Thymus (tissue), 11 donors: Measurements from ENCODE around the gene ATP9A. TPM values are rescaled to one million over a fixed set of nuclear protein-coding genes. Genes with fewer than 3 reads are reported as not detected.
"Not testable (repeated sequence)": the region's sequence is repeated elsewhere in the genome, so short reads cannot be mapped to it uniquely, and the experiment has no call there.

Source experiments
- DNase-seq, 9 donors: peaks; one replicate each; pipeline ENCODE4 v3.0.0-alpha.2; 2013; ENCODE audit warnings: low spot score in 9 of 9, low read depth in 6 of 9, missing footprints in 1 of 9
- H3K27ac ChIP-seq, 2 donors: one replicate each; pipeline ENCODE4 v1.5.1; 2013; ENCODE audit warnings: control low read depth in 1 of 2, low read depth in 1 of 2, low read length in 1 of 2, mild to moderate bottlenecking in 1 of 2, moderate library complexity in 1 of 2
- H3K27me3 ChIP-seq, 2 donors: one replicate each; pipeline ENCODE4 v1.5.1; 2013; ENCODE audit warnings: low read length in 1 of 2; ENCODE audit not compliant: control insufficient read depth in 2 of 2, insufficient read depth in 1 of 2
- H3K36me3 ChIP-seq, 2 donors: one replicate each; pipeline ENCODE4 v1.5.1; 2013; ENCODE audit warnings: low read length in 1 of 2, mild to moderate bottlenecking in 1 of 2, moderate library complexity in 1 of 2; ENCODE audit not compliant: control insufficient read depth in 2 of 2, insufficient read depth in 2 of 2
- H3K4me1 ChIP-seq, 2 donors: one replicate each; pipeline ENCODE4 v1.5.1; 2013; ENCODE audit warnings: low read length in 2 of 2; ENCODE audit not compliant: control insufficient read depth in 2 of 2, insufficient read depth in 2 of 2
- H3K4me3 ChIP-seq, 2 donors: one replicate each; pipeline ENCODE4 v1.5.1; 2013; ENCODE audit warnings: low read length in 2 of 2, control low read depth in 1 of 2, mild to moderate bottlenecking in 1 of 2
- H3K9me3 ChIP-seq, 2 donors: one replicate each; pipeline ENCODE4 v1.5.1; 2013; ENCODE audit warnings: low read length in 1 of 2, mild to moderate bottlenecking in 1 of 2; ENCODE audit not compliant: control insufficient read depth in 2 of 2, insufficient read depth in 1 of 2
- WGBS: extraction: QIAGEN DNeasy Blood & Tissue Kit; methylation state at CpG from one replicate; pipeline ENCODE4 v1.1.7; 2013; 5-methylcytosine and 5-hydroxymethylcytosine counted together
- polyA plus RNA-seq: library from polyadenylated mRNA; stranded (reverse); fragments of 200-250 nt; gene quantifications from one replicate; pipeline ENCODE4 v1.2.3, GENCODE V29; 2013
- total RNA-seq: library from RNA; stranded (reverse); fragments of 120-200 nt; gene quantifications from one replicate; pipeline ENCODE4 v1.2.4, GENCODE V29; 2013
- donor health status: healthy.

ATP9A gene
- total and polyA plus RNA-seq, 2 donors: 4.7 to 6.7 TPM

DNA sequence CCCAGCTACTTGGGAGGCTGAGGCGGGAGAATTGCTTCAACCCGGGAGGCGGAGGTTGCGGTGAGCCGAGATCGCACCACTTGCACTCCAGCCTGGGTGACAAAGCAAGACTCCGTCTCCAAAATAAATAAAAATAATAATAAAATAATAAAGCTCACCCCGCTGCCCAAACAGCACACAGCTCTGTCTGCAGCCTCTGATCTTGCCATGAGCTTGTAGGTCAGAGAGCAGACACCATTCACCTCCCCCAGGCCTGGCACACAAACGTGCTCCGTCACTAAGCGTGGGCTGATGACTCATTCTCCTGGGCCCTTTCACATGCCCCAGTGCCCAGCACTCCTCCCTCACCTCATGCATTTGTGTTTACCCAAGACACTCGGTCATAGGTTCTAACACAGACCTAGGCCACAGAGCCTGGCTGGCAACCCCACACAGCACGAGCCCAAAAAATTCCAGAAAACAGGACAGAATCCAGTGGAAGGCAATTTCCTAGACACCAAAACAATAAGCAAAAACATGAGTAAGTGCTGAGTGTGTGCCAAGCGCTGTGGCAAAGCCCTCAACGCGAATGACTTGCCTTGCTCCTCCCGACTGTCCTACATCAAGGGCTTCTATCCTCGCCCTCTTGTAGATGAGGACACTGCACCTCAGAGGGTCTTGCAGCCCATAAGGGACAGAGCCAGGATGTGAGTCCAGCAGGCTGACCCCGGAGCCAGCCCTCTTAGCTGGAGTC lies 18.0 kb downstream of the ATP9A start:
- Histone ChIP-seq H3K4me1 (no peaks in the 10 kb centered on the region), H3K27ac (no peak overlapping the region), H3K9me3 (no peaks in the 10 kb centered on the region), H3K4me3 (no peak overlapping the region), H3K27me3 (no peaks in the 10 kb centered on the region), H3K36me3 (no peaks in the 10 kb centered on the region)
- 92% methylated on average over 19 of the region's 19 CpGs for WGBS
- DNase-seq: no peak

DNA sequence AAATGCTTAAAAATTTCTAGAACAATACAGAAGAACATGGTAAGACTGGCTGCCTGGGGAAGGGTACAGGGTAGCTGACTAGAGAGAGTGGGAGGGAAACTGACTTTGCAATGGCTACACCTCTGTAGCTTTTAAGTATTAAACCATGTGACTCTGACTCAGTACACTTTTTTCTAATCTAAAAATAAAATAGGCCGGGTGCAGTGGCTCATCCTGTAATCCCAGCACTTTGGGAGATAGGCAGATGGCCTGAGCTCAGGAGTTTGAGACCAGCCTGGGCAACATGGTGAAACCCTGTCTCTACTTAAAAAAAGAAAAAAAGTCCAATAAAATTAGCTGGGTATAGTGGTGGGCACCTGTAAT lies 18.5 kb downstream of the ATP9A start:
- no peaks in the 10 kb centered on the region for H3K4me1 ChIP-seq

DNA sequence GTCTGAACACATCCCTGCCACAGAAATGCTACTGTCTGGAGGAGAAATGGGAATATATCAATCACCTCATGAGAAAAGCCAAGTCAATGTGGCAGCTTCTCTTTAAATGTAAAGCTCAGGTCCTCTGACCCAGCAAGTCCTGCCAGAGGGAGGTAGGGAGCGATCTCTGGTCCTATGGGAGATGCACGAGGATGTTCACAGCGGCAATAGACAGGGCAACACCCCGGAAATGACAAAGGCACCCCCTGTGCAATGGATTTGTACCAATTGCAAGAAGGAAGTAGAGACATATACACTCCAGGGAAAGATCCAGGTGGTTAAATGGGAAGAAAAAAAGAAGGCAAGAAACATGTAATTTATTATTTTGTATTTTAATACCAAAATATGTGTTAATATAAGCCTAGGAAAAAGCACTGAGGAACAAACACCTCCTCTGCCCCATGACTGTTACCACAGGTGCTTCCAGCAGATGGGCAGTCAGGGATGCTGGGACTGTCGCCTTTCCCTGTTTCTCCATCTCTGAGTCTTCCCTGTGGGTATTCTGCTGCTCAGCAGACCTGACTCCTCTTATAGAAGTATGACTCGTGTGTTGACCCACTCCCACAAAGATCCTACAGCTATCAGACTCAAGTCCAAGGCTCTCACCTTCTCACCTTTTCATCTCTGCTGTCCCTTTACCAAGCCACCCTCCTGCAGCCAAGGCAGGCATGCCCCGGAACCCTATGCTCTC lies 20.8 kb downstream of the ATP9A start:
- no peaks in the 10 kb centered on the region for H3K27me3 ChIP-seq
- DNase-seq: no peak
- no peaks in the 10 kb centered on the region for H3K4me1 ChIP-seq
- no peak overlapping the region for H3K27ac ChIP-seq
- WGBS: 95% methylated on average over 7 of the region's 7 CpGs
- no peaks in the 10 kb centered on the region for H3K36me3 ChIP-seq
- H3K9me3 ChIP-seq: no peaks in the 10 kb centered on the region
- no peak overlapping the region for H3K4me3 ChIP-seq

More for the DNA sequence above, 18.5 kb downstream of the ATP9A start:
- no peaks in the 10 kb centered on the region for H3K27me3 ChIP-seq
- no peak for DNase-seq
- H3K36me3 ChIP-seq: no peaks in the 10 kb centered on the region
- WGBS: 79% methylated on average over 1 of the region's 1 CpG
- no peak overlapping the region for H3K27ac ChIP-seq
- no peak overlapping the region for H3K4me3 ChIP-seq
- H3K9me3 ChIP-seq: no peaks in the 10 kb centered on the region

DNA sequence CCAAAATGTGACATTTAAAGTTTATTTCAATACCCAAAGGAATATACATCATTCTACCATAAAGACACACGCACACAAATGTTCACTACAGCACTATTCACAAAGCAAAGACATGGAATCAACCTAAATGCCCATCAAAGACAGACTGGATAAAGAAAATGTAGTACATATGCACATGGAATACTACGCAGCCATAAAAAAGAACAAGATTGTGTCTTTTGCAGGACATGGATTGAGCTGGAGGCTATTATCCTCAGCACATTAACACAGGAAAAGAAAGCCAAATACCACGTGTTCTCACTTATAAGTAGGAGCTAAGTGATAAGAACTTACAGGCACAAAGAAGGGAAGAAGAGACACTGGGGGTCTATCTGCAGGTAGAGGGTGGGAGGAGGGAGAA lies 22.4 kb downstream of the ATP9A start:
- Histone ChIP-seq H3K27ac (no peak overlapping the region), H3K27me3 (no peaks in the 10 kb centered on the region), H3K9me3 (no peaks in the 10 kb centered on the region), H3K36me3 (no peaks in the 10 kb centered on the region), H3K4me3 (no peak overlapping the region), H3K4me1 (no peaks in the 10 kb centered on the region)
- no peak for DNase-seq
- WGBS: 92% methylated on average over 3 of the region's 3 CpGs

DNA sequence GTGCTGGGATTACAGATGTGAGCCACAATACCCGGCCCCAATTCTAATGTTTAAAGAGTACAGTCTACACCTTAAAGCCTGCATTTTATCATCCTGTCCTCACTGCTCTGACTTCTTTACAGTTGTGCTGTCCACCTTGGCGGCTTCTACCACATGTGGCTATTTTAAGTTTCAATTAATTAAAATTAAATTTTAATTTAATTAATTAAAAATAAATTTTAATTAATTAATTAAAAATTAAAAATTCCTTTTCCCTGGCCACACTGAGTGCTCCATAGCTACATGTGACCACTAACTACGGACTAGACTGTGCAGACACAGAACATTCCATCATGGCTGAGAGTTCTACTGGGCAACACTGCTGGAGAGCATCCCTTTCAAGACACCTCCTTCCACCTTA lies 27.4 kb downstream of the ATP9A start:
- Histone ChIP-seq H3K4me1 (no peaks in the 10 kb centered on the region), H3K36me3 (no peaks in the 10 kb centered on the region), H3K9me3 (no peaks in the 10 kb centered on the region), H3K4me3 (no peak overlapping the region), H3K27me3 (no peaks in the 10 kb centered on the region), H3K27ac (no peak overlapping the region)
- DNase-seq: no peak
- 95% methylated on average over 3 of the region's 3 CpGs for WGBS

GRCh38 chr20:51740308-51740707 lies 27.9 kb downstream of the ATP9A start:
- 95% methylated on average over 7 of the region's 7 CpGs for WGBS
- DNase-seq, H3K4me3 ChIP-seq, H3K9me3 ChIP-seq, H3K4me1 ChIP-seq, H3K27me3 ChIP-seq, H3K27ac ChIP-seq, H3K36me3 ChIP-seq: not testable (repeated sequence)

DNA sequence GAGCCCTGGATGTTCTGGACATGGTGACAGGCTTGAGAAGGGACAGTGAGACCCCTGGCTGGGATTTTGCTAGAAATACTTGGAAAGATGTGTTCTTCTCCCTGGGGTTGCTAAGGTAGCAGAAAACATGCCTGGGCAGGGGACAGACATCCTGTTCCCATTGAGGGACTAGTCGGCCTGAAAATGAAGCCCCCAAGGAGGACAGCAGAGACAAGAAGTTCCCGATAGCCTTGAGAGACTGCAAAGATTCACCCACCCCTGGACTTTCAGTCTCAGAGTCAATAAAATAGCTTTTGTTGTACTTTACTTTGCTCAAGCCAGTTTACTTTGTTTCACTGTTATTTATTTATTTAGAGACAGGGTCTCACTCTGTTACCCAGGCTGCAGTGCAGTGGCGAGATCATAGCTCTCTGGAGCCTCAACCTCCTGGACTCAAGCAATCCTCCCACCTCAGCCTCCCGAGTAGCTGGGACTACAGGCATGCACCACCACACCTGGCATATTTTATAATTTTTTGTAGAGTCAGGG lies 28.4 kb downstream of the ATP9A start:
- Histone ChIP-seq H3K9me3 (no peaks in the 10 kb centered on the region), H3K27ac (no peak overlapping the region), H3K4me1 (no peaks in the 10 kb centered on the region), H3K4me3 (no peak overlapping the region), H3K27me3 (no peaks in the 10 kb centered on the region), H3K36me3 (no peaks in the 10 kb centered on the region)
- 95% methylated on average over 4 of the region's 4 CpGs for WGBS
- no peak for DNase-seq

DNA sequence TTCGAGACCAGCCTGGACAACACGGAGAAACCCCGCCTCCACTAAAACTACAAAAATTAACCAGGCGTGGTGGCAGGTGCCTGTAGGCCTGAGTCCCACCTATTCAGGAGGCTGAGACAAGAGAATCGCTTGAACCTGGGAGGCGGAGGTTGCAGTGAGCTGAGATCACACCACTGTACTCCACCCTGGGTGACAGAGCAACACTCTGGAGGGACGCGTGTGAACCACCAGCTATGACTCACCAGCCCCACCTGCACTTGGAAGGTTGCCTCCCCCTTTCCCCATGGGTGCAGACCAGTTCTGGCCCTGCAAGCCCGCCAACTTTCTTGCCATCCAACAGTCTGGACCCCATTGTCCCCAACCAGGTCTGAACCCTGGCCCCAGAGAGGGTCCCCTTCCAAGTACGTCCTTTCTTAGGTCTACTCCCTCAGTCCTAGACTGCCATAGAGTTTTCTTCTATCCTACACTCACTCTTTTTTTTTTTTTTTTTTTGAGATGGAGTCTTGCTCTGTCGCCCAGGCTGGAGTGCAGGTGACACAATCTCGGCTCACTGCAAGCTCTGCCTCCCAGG lies 29.2 kb downstream of the ATP9A start:
- Histone ChIP-seq H3K27me3 (no peaks in the 10 kb centered on the region), H3K27ac (no peak overlapping the region), H3K4me3 (no peak overlapping the region), H3K36me3 (no peaks in the 10 kb centered on the region), H3K9me3 (no peaks in the 10 kb centered on the region), H3K4me1 (no peaks in the 10 kb centered on the region)
- DNase-seq: no peak
- 95% methylated on average over 12 of the region's 12 CpGs for WGBS

GRCh38 chr20:51738261-51738660 lies 29.9 kb downstream of the ATP9A start:
- H3K27me3 ChIP-seq, DNase-seq, H3K9me3 ChIP-seq, H3K4me3 ChIP-seq, H3K36me3 ChIP-seq, H3K4me1 ChIP-seq, H3K27ac ChIP-seq: not testable (repeated sequence)
- WGBS: 97% methylated on average over 15 of the region's 15 CpGs
